Activated B cell treated with CpG ODN at 0.5 μM for 24 hours (primary cell): ENCODE results near the gene CD38. TPM values are rescaled to one million over a fixed set of nuclear protein-coding genes. Genes with fewer than 3 reads are reported as not detected.
"Not testable (repeated sequence)": the region's sequence is repeated elsewhere in the genome, so short reads cannot be mapped to it uniquely, and the experiment has no call there.

Source experiments
- ATAC-seq: fragments of 200-7000 bp; cut with Tn5 transposase; one replicate; pipeline ENCODE4 v1.10.0; 2021; ENCODE audit warnings: low read depth, mild to moderate bottlenecking, moderate library complexity
- CTCF ChIA-PET: fragments of 350-600 bp; sonication (Branson Sonifier 250); formaldehyde crosslinking; loops from one replicate; lab custom pipeline; 2021; ENCODE audit warnings: antibody characterized with exemption; lab: Charles Lee
- POLR2A ChIA-PET: fragments of 350-600 bp; sonication (Branson Sonifier 250); formaldehyde crosslinking; loops from one replicate; lab custom pipeline; 2021; ENCODE audit warnings: antibody characterized with exemption; lab: Charles Lee
- DNase-seq: peaks from one replicate; pipeline ENCODE4 v3.0.0; 2022
- H3K27ac Mint-ChIP-seq: one replicate; pipeline ENCODE4 v1.8.0; 2020; ENCODE audit warnings: mixed read lengths
- H3K27me3 Mint-ChIP-seq: one replicate; pipeline ENCODE4 v1.8.0; 2021; ENCODE audit warnings: mixed read lengths
- H3K36me3 Mint-ChIP-seq: one replicate; pipeline ENCODE4 v1.8.0; 2021; ENCODE audit warnings: low read depth, mixed read lengths
- H3K4me1 Mint-ChIP-seq: one replicate; pipeline ENCODE4 v1.8.0; 2021; ENCODE audit warnings: mixed read lengths
- H3K4me3 Mint-ChIP-seq: one replicate; pipeline ENCODE4 v1.8.0; 2020; ENCODE audit warnings: mild to moderate bottlenecking, mixed read lengths
- H3K9me3 Mint-ChIP-seq: one replicate; pipeline ENCODE4 v1.8.0; 2020; ENCODE audit warnings: mixed read lengths
- intact Hi-C: fragments of 100-400 bp; cut with micrococcal nuclease; formaldehyde crosslinking; loops from one replicate; pipeline ENCODE4 v1.15.1; 2024
- total RNA-seq: library from RNA; stranded (reverse); gene quantifications from 2 replicates; pipeline ENCODE4 v1.2.3, GENCODE V29; 2022
- TF ChIP-seq, protein P1 (sequence below): fragments of 200-600 bp; IDR thresholded peaks from one replicate; pipeline ENCODE4 v1.8.0; 2022; ENCODE audit warnings: antibody characterized with exemption, mild to moderate bottlenecking

CD38 gene
- total RNA-seq, 1 donor from 2014 or later = 5.8 TPM

DNA sequence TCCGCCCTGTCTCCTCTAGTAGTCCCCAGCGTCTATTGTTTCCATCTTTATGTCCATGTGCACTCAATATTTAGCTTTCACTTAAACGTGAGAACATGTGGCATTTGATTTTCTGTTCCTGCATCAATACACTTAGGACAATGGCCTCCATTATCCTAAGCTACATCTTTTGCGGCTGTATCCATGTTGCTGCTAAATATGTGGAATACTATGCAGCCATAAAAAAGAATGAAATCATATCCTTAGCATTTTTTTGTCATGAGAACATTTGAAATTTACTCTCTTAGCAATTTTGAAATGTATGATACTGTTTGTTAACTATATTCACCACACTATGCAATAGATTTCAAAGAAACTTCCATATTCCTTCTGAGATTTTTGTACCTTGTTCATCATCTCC lies 19.8 kb upstream of the CD38 start:
- Mint-ChIP-seq H3K4me3 (no peak overlapping the region), H3K4me1 (peaks cover 34% of the 10 kb centered on the region), H3K27me3 (no peaks in the 10 kb centered on the region), H3K36me3 (no peaks in the 10 kb centered on the region), H3K27ac (no peak overlapping the region), H3K9me3 (no peaks in the 10 kb centered on the region)
- ATAC-seq = no peak
- intact Hi-C loops = no loop called here
- TF ChIP-seq, protein P1, sequence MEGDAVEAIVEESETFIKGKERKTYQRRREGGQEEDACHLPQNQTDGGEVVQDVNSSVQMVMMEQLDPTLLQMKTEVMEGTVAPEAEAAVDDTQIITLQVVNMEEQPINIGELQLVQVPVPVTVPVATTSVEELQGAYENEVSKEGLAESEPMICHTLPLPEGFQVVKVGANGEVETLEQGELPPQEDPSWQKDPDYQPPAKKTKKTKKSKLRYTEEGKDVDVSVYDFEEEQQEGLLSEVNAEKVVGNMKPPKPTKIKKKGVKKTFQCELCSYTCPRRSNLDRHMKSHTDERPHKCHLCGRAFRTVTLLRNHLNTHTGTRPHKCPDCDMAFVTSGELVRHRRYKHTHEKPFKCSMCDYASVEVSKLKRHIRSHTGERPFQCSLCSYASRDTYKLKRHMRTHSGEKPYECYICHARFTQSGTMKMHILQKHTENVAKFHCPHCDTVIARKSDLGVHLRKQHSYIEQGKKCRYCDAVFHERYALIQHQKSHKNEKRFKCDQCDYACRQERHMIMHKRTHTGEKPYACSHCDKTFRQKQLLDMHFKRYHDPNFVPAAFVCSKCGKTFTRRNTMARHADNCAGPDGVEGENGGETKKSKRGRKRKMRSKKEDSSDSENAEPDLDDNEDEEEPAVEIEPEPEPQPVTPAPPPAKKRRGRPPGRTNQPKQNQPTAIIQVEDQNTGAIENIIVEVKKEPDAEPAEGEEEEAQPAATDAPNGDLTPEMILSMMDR = no peak
- CTCF ChIA-PET = interaction anchor here (3.5 kb wide), 1 partner anchor 47 kb away, joined by 15 read pairs; no protein-coding TSS in a partner anchor
- POLR2A ChIA-PET = no interaction called here
- DNase-seq = no peak

DNA sequence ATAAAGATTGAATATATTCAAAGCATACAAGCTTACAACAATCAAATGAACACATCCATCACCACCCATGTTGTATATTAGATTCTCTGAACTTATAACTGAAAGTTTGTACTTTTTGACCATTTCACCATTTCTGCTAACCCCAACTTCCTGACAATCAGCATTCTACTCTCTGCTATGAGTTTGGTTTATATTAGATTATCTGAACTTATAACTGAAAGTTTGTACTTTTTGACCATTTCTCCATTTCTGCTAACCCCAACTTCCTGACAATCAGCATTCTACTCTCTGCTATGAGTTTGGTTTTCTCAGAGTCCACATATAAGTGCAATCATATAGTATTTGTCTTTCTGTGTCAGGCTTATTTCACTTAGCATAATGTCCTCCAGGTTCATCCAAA lies 15.7 kb upstream of the CD38 start:
- intact Hi-C loops, DNase-seq, CTCF ChIA-PET, POLR2A ChIA-PET, H3K36me3 Mint-ChIP-seq, H3K27me3 Mint-ChIP-seq, ATAC-seq, H3K4me3 Mint-ChIP-seq, H3K27ac Mint-ChIP-seq, H3K9me3 Mint-ChIP-seq: not testable (repeated sequence)
- peaks cover 17% of the 10 kb centered on the region for H3K4me1 Mint-ChIP-seq

DNA sequence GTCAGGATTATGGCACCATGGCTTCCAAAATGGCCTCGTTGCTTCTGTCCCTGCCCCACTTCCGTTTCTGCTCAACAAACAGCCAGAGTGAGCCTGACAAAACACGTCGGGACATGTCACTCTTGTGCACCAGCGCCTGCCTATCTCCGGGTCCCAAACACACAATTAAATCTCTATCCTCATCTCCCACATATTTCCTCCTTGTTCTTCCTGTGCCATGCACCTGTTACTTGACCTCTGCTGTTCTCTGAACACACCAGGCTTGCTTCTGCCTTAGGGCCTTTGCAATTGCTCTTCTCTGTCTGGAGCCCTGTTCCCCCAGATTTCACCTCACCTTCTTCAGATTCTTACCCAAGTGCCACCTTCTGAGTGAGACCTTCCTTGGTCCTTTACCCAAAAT lies 12.7 kb upstream of the CD38 start:
- TF ChIP-seq, protein P1 = no peak
- Mint-ChIP-seq H3K4me3 (no peak overlapping the region), H3K4me1 (peaks cover 17% of the 10 kb centered on the region), H3K9me3 (no peaks in the 10 kb centered on the region), H3K27ac (no peak overlapping the region), H3K36me3 (no peaks in the 10 kb centered on the region), H3K27me3 (no peaks in the 10 kb centered on the region)
- ATAC-seq (no peak), DNase-seq (no peak)
- intact Hi-C loops = no loop called here
- CTCF ChIA-PET = no interaction called here
- POLR2A ChIA-PET = no interaction called here

DNA sequence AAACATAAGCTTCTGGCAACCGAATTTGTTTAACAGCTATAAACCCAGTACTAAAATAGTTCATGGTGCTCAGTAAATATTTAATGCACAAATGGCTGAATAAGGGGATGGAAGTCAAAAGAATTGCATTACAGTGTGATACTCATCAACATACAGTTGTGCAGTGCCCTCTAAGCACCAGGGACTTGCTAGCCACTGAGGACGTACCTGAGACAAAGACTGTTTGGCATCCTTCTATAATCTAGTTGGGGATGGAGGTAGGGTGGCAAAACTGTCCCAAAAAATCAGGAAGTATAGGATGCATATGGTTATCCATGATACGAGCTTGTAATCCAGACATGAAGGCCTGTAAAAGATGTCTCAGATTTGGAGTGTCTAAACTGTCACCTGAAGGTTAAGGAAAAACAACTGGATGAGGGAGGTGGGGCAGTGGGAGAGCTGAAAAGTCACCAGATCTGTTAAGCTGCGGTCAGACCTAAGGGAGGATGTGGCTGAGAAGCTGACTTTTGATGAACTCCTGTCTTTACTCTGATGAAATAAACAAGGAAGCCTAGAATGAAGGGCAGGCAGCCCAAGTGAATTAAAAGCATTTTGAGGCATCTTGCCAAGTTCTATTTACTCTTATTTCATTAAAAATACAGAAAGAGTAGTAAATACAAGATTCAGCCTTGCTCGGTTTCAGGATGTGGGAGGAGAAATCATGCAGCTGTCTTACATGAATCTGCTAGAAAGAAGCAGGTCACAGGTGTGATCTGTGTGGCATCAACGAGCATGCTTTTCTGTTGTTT lies 12.0 kb upstream of the CD38 start:
- Mint-ChIP-seq H3K9me3 (no peaks in the 10 kb centered on the region), H3K27ac (no peak overlapping the region), H3K27me3 (no peaks in the 10 kb centered on the region), H3K36me3 (no peaks in the 10 kb centered on the region), H3K4me1 (peaks cover 17% of the 10 kb centered on the region), H3K4me3 (no peak overlapping the region)
- TF ChIP-seq, protein P1 = no peak
- ATAC-seq = no peak
- ChIA-PET CTCF (interaction anchor here (0.7 kb wide), 1 partner anchor 433 kb away, joined by 3 read pairs; no protein-coding TSS in a partner anchor), POLR2A (no interaction called here)
- DNase-seq = no peak
- intact Hi-C loops = no loop called here

DNA sequence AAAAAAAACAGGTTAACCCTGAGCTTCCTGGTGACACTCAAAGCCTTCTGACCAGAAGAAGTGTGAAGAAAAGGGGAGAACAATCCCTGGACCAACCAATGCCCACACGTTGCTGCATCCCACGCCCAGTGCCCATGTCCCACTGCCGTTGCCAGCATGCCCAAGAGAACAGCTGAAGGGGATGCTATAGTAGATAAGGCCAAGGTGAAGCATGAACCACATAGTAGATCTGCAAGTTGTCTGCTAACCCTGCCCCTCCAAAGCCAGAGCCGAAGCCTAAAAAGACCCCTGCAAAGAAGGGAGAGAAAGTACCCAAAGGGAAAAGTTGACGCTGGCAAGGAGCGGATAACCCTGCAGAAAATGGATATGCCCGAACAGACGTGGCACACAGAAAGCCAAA lies 11.3 kb upstream of the CD38 start:
- POLR2A ChIA-PET = interaction anchor here (0.6 kb wide), 1 partner anchor 477 kb away, joined by 5 read pairs; no protein-coding TSS in a partner anchor
- TF ChIP-seq, protein P1 = no peak
- no peak for ATAC-seq
- Mint-ChIP-seq H3K27ac (no peak overlapping the region), H3K4me1 (peaks cover 22% of the 10 kb centered on the region), H3K9me3 (no peaks in the 10 kb centered on the region), H3K27me3 (no peaks in the 10 kb centered on the region), H3K4me3 (no peak overlapping the region), H3K36me3 (no peaks in the 10 kb centered on the region)
- intact Hi-C loops = no loop called here
- no peak for DNase-seq
- CTCF ChIA-PET = interaction anchor here (0.7 to 1.2 kb wide), 2 partner anchors 16 to 432 kb away, joined by 3 read pairs; no protein-coding TSS in a partner anchor
